H9 (cell line): ENCODE results near the gene ACSL6. TPM values are rescaled to one million over a fixed set of nuclear protein-coding genes. Genes with fewer than 3 reads are reported as not detected.

Experiments used
- DNase-seq: peaks from one replicate; pipeline ENCODE4 v3.0.0-alpha.2; 2017
- H2AFZ ChIP-seq: one replicate; pipeline ENCODE4 v1.6.1; 2013; ENCODE audit warnings: mild to moderate bottlenecking, low read length, control low read depth, moderate library complexity
- H2AK5ac ChIP-seq: 2 replicates; pipeline ENCODE4 v1.6.1; 2013; ENCODE audit warnings: low read length, control low read depth, mixed read lengths; ENCODE audit not compliant: insufficient read length
- H2BK120ac ChIP-seq: one replicate; pipeline ENCODE4 v1.6.1; 2013; ENCODE audit warnings: low read depth, mild to moderate bottlenecking, low read length, control low read depth, inconsistent platforms; ENCODE audit not compliant: poor library complexity, severe bottlenecking
- H2BK12ac ChIP-seq: 2 replicates; pipeline ENCODE4 v1.6.1; 2013; ENCODE audit warnings: low read length, control low read depth, mixed read lengths, low read depth; ENCODE audit not compliant: insufficient read length
- H2BK15ac ChIP-seq: 2 replicates; pipeline ENCODE4 v1.6.1; 2013; ENCODE audit warnings: low read depth, low read length, control low read depth
- H2BK20ac ChIP-seq: one replicate; pipeline ENCODE4 v1.6.1; 2013; ENCODE audit warnings: low read depth, mild to moderate bottlenecking, low read length, control low read depth, inconsistent platforms; ENCODE audit not compliant: poor library complexity, severe bottlenecking
- H2BK5ac ChIP-seq: 2 replicates; pipeline ENCODE4 v1.6.1; 2013; ENCODE audit warnings: low read length, control low read depth, mixed read lengths; ENCODE audit not compliant: insufficient read length
- H3K14ac ChIP-seq: 2 replicates; pipeline ENCODE4 v1.6.1; 2013; ENCODE audit warnings: low read length, control low read depth; ENCODE audit not compliant: insufficient read depth
- H3K18ac ChIP-seq: 2 replicates; pipeline ENCODE4 v1.6.1; 2013; ENCODE audit warnings: low read depth, mild to moderate bottlenecking, mixed read lengths, low read length, control low read depth; ENCODE audit not compliant: insufficient read length
- H3K23ac ChIP-seq: 2 replicates; pipeline ENCODE4 v1.6.1; 2013; ENCODE audit warnings: low read length, control low read depth, mixed read lengths, low read depth; ENCODE audit not compliant: insufficient read length
- H3K23me2 ChIP-seq: 2 replicates; pipeline ENCODE4 v1.6.1; 2013; ENCODE audit warnings: low read depth, mild to moderate bottlenecking, mixed read lengths, low read length, control low read depth; ENCODE audit not compliant: insufficient read length, poor library complexity, severe bottlenecking
- H3K27ac ChIP-seq: 2 replicates; pipeline ENCODE4 v1.5.1; 2013; ENCODE audit warnings: low read length, control low read depth, mixed read lengths, low read depth; ENCODE audit not compliant: insufficient read length
- H3K27me3 ChIP-seq: 2 replicates; pipeline ENCODE4 v1.6.1; 2013; ENCODE audit warnings: low read length, control low read depth, inconsistent platforms; ENCODE audit not compliant: insufficient read depth
- H3K4ac ChIP-seq: 2 replicates; pipeline ENCODE4 v1.6.1; 2013; ENCODE audit warnings: low read depth, mild to moderate bottlenecking, control low read depth, inconsistent platforms, low read length, moderate library complexity
- H3K4me1 ChIP-seq: 2 replicates; pipeline ENCODE4 v1.6.1; 2013; ENCODE audit warnings: low read length, control low read depth, inconsistent platforms; ENCODE audit not compliant: insufficient read depth
- H3K4me2 ChIP-seq: 2 replicates; pipeline ENCODE4 v1.6.1; 2013; ENCODE audit warnings: low read length, control low read depth, mixed read lengths; ENCODE audit not compliant: insufficient read length, insufficient read depth
- H3K56ac ChIP-seq: 2 replicates; pipeline ENCODE4 v1.6.1; 2013; ENCODE audit warnings: low read depth, mild to moderate bottlenecking, mixed read lengths, low read length, control low read depth; ENCODE audit not compliant: insufficient read length
- H3K79me1 ChIP-seq: 2 replicates; pipeline ENCODE4 v1.6.1; 2013; ENCODE audit warnings: low read depth, mild to moderate bottlenecking, moderate library complexity, low read length, control low read depth, inconsistent platforms; ENCODE audit not compliant: insufficient read depth, poor library complexity, severe bottlenecking
- H3K79me2 ChIP-seq: 2 replicates; pipeline ENCODE4 v1.6.1; 2013; ENCODE audit warnings: low read length, control low read depth, inconsistent platforms; ENCODE audit not compliant: insufficient read depth
- H3K9ac ChIP-seq: 2 replicates; pipeline ENCODE4 v1.6.1; 2013; ENCODE audit warnings: low read length, control low read depth, mixed read lengths; ENCODE audit not compliant: insufficient read length; ENCODE audit errors: extremely low read depth
- H3K9me3 ChIP-seq: one replicate; pipeline ENCODE4 v1.6.1; 2013; ENCODE audit warnings: low read depth, low read length, inconsistent platforms; ENCODE audit not compliant: control insufficient read depth
- H3T11ph ChIP-seq: one replicate; pipeline ENCODE4 v1.6.1; 2013; ENCODE audit warnings: mild to moderate bottlenecking, low read length, control low read depth, inconsistent platforms
- H4K20me1 ChIP-seq: one replicate; pipeline ENCODE4 v1.6.1; 2013; ENCODE audit not compliant: control insufficient read depth, insufficient read length, insufficient read depth
- H4K5ac ChIP-seq: 2 replicates; pipeline ENCODE4 v1.6.1; 2013; ENCODE audit warnings: low read depth, mild to moderate bottlenecking, mixed read lengths, low read length, control low read depth; ENCODE audit not compliant: insufficient read length
- H4K8ac ChIP-seq: replicated peaks from 2 replicates; pipeline ENCODE4 v1.6.1; 2013; ENCODE audit warnings: low read length, control low read depth, mixed read lengths, low read depth; ENCODE audit not compliant: insufficient read length
- H4K91ac ChIP-seq: 2 replicates; pipeline ENCODE4 v1.6.1; 2013; ENCODE audit warnings: low read depth, mild to moderate bottlenecking, moderate library complexity, mixed read lengths, low read length, control low read depth; ENCODE audit not compliant: insufficient read length
- H3K27ac Mint-ChIP-seq, 3 experiments: 2 replicates in 2 of 3; 3 replicates in 1 of 3; pipeline ENCODE4 v1.8.0; 2020 to 2021; ENCODE audit warnings: mixed read lengths in 3 of 3, mild to moderate bottlenecking in 1 of 3, moderate library complexity in 1 of 3
- H3K27me3 Mint-ChIP-seq: 2 replicates; pipeline ENCODE4 v1.8.0; 2021; ENCODE audit warnings: low read depth, mild to moderate bottlenecking, moderate library complexity, mixed read lengths
- H3K36me3 Mint-ChIP-seq, 3 experiments: 2 replicates in 2 of 3; 3 replicates in 1 of 3; pipeline ENCODE4 v1.8.0; 2020 to 2021; ENCODE audit warnings: low read depth in 3 of 3, mixed read lengths in 3 of 3; ENCODE audit not compliant: insufficient read depth in 1 of 3
- H3K4me1 Mint-ChIP-seq, 2 experiments: 2 replicates each; pipeline ENCODE4 v1.8.0; 2020; ENCODE audit warnings: mixed read lengths in 2 of 2
- H3K4me3 Mint-ChIP-seq, 2 experiments: 2 replicates in 1 of 2; 3 replicates in 1 of 2; pipeline ENCODE4 v1.8.0; 2020 to 2021; ENCODE audit warnings: mild to moderate bottlenecking in 2 of 2, mixed read lengths in 2 of 2, moderate library complexity in 1 of 2
- H3K9me3 Mint-ChIP-seq, 2 experiments: 2 replicates in 1 of 2; 3 replicates in 1 of 2; pipeline ENCODE4 v1.8.0; 2020; ENCODE audit warnings: mild to moderate bottlenecking in 2 of 2, mixed read lengths in 2 of 2, moderate library complexity in 1 of 2
- WGBS: extraction: QIAGEN DNeasy Blood & Tissue Kit; methylation state at CpG from one replicate; pipeline ENCODE4 v1.1.7; 2013; ENCODE audit warnings: missing lambda C conversion rate, low lambda C conversion rate, mixed read lengths; ENCODE audit not compliant: insufficient read length; ENCODE audit errors: extremely low coverage; 5-methylcytosine and 5-hydroxymethylcytosine counted together
- total RNA-seq: library from RNA; stranded (reverse); gene quantifications from 2 replicates; pipeline ENCODE4 v1.2.1, GENCODE V29; 2021
- TF ChIP-seq, protein P1 (sequence below): fragments of 200-600 bp; sonication (generic); conservative IDR thresholded peaks from 3 replicates; pipeline ENCODE4 v1.8.0; 2021; ENCODE audit warnings: antibody characterized with exemption, mild to moderate bottlenecking

Gene ACSL6
- total RNA-seq, 1 experiment from 2014 or later = 1.6 TPM

DNA sequence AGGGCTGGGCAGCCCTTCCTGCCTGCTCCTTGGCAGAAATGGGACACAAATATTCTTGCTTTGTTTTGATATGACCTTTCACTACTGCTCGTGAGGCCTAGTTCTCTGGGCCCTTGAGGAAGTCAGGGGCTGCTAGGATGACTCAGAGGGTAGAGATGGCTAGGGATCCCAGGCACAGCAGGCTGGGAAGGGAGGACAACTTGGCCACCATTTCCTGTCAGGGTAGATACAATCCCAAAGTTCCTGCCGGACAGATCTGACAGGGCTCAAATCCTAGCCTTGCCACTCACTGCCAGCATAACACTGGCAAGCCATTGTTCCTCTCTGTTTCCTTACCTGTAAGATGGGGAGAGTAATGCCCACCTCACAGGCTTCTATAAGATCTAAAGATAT, 34.2 kb downstream of the ACSL6 start:
- H4K5ac ChIP-seq = no peak overlapping the region
- no peaks in the 10 kb centered on the region for H4K20me1 ChIP-seq
- H3K79me1 ChIP-seq = no peaks in the 10 kb centered on the region
- Mint-ChIP-seq H3K36me3 (no peaks in the 10 kb centered on the region; a peak in 1 of 7 replicates), H3K9me3 (no peaks in the 10 kb centered on the region), H3K27ac (no peak overlapping the region), H3K4me1 (peaks cover 10 to 12% of the 10 kb centered on the region in 2 experiments), H3K27me3 (no peaks in the 10 kb centered on the region), H3K4me3 (no peak overlapping the region)
- no peak overlapping the region for H3K18ac ChIP-seq
- H3K4me1 ChIP-seq = no peaks in the 10 kb centered on the region; the same call in 1 of the 2 replicates
- H3K56ac ChIP-seq = no peak overlapping the region
- no peaks in the 10 kb centered on the region for H3K23me2 ChIP-seq
- no peak overlapping the region for H3T11ph ChIP-seq
- H2BK12ac ChIP-seq = no peak overlapping the region
- DNase-seq = no peak
- H3K79me2 ChIP-seq = no peaks in the 10 kb centered on the region
- TF ChIP-seq, protein P1, sequence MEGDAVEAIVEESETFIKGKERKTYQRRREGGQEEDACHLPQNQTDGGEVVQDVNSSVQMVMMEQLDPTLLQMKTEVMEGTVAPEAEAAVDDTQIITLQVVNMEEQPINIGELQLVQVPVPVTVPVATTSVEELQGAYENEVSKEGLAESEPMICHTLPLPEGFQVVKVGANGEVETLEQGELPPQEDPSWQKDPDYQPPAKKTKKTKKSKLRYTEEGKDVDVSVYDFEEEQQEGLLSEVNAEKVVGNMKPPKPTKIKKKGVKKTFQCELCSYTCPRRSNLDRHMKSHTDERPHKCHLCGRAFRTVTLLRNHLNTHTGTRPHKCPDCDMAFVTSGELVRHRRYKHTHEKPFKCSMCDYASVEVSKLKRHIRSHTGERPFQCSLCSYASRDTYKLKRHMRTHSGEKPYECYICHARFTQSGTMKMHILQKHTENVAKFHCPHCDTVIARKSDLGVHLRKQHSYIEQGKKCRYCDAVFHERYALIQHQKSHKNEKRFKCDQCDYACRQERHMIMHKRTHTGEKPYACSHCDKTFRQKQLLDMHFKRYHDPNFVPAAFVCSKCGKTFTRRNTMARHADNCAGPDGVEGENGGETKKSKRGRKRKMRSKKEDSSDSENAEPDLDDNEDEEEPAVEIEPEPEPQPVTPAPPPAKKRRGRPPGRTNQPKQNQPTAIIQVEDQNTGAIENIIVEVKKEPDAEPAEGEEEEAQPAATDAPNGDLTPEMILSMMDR = no peak
- no peak overlapping the region for H3K9ac ChIP-seq
- no peak overlapping the region; the same call in 1 of the 2 replicates for H3K14ac ChIP-seq
- no CpG with 5 or more reads among the region's 2 CpGs for WGBS
- H2BK15ac ChIP-seq = no peak overlapping the region
- no peak overlapping the region for H2BK5ac ChIP-seq
- H3K27me3 ChIP-seq = no peaks in the 10 kb centered on the region
- H4K8ac ChIP-seq = no peak overlapping the region
- H3K9me3 ChIP-seq = no peaks in the 10 kb centered on the region
- H3K4ac ChIP-seq = no peak overlapping the region
- no peak overlapping the region for H2AFZ ChIP-seq
- H4K91ac ChIP-seq = no peak overlapping the region
- no peak overlapping the region for H3K27ac ChIP-seq
- H2BK20ac ChIP-seq = no peak overlapping the region
- no peak overlapping the region for H3K4me2 ChIP-seq
- H3K23ac ChIP-seq = no peak overlapping the region
- no peak overlapping the region for H2AK5ac ChIP-seq
- H2BK120ac ChIP-seq = no peak overlapping the region
